KMS-11 (cell line): ENCODE data around the gene ASCL3.
A peak's percentile ranks its signal among the peaks of the same experiment; 100 is the strongest.

Experiments
- H2AFZ ChIP-seq: fragments of 200-600 bp; sonication (generic); 2 replicates; pipeline ENCODE4 v1.6.1; 2016; ENCODE audit warnings: antibody characterized with exemption, mixed run types, low read depth
- H3K27ac ChIP-seq: fragments of 200-600 bp; sonication (generic); 2 replicates; pipeline ENCODE4 v1.6.1; 2016; ENCODE audit warnings: mild to moderate bottlenecking, mixed run types
- H3K27me3 ChIP-seq: fragments of 200-600 bp; sonication (generic); 2 replicates; pipeline ENCODE4 v1.6.1; 2017; ENCODE audit warnings: mild to moderate bottlenecking, low read depth, mixed run types, moderate library complexity; ENCODE audit not compliant: insufficient read depth
- H3K36me3 ChIP-seq: fragments of 200-600 bp; sonication (generic); 2 replicates; pipeline ENCODE4 v1.6.1; 2017; ENCODE audit warnings: mild to moderate bottlenecking, mixed run types; ENCODE audit not compliant: insufficient read depth
- H3K4me1 ChIP-seq: fragments of 200-600 bp; sonication (generic); 2 replicates; pipeline ENCODE4 v1.6.1; 2016; ENCODE audit warnings: mild to moderate bottlenecking, low read depth, mixed run types; ENCODE audit not compliant: poor library complexity, severe bottlenecking
- H3K4me2 ChIP-seq: fragments of 200-600 bp; sonication (generic); 2 replicates; pipeline ENCODE4 v1.7.0; 2016; ENCODE audit warnings: mild to moderate bottlenecking, mixed run types
- H3K4me3 ChIP-seq: fragments of 200-600 bp; sonication (generic); IDR thresholded peaks from 2 replicates; pipeline ENCODE4 v1.6.1; 2017; ENCODE audit warnings: low read depth, low read length, mixed read lengths; ENCODE audit not compliant: insufficient read depth
- H3K79me2 ChIP-seq: fragments of 200-600 bp; sonication (generic); 2 replicates; pipeline ENCODE4 v1.6.1; 2016; ENCODE audit warnings: low read depth, mixed run types; ENCODE audit not compliant: insufficient read depth
- H3K9ac ChIP-seq: fragments of 200-600 bp; sonication (generic); 2 replicates; pipeline ENCODE4 v1.6.1; 2016; ENCODE audit warnings: mild to moderate bottlenecking, mixed run types
- H4K20me1 ChIP-seq: fragments of 200-600 bp; sonication (generic); 2 replicates; pipeline ENCODE4 v1.6.1; 2016; ENCODE audit warnings: mild to moderate bottlenecking, mixed run types; ENCODE audit not compliant: insufficient read depth
- CTCF ChIP-seq: fragments of 200-600 bp; sonication (generic); conservative IDR thresholded peaks from 2 replicates; pipeline ENCODE4 v1.6.1; 2017; ENCODE audit warnings: low read depth, mild to moderate bottlenecking, antibody characterized with exemption, low read length, moderate library complexity, mixed read lengths

Gene ASCL3

DNA sequence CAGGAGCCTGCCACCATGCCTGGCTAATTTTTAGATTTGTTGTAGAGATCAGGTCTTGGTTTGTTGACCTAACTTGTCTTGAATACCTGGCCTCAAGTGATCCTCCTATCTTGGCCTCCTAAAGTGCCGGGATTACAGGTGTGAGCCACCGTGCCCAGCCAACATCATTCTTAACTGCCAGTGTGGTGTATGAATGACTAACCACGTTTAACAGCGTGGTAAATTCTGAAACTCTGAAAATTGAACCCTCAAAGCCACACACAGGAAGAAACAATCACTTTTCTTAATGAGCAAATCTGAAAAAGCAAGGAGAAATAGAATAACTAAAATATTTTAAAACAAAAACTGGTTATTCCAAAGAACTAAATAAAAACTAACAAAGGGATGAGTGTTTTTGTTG is 14.0 kb upstream of the ASCL3 start:
- Histone ChIP-seq H3K9ac (no peak overlapping the region), H3K79me2 (peaks cover 14% of the 10 kb centered on the region; the same call in 1 of the 2 replicates), H4K20me1 (no peaks in the 10 kb centered on the region), H3K27me3 (no peaks in the 10 kb centered on the region), H2AFZ (no peak overlapping the region), H3K27ac (no peak overlapping the region), H3K4me2 (no peak overlapping the region), H3K4me3 (no peak overlapping the region), H3K4me1 (peaks cover 29% of the 10 kb centered on the region), H3K36me3 (0 out of 2 replicates have a peak, but pooled peaks cover 4% of the 10 kb centered on the region)
- TF ChIP-seq CTCF: no peak

DNA sequence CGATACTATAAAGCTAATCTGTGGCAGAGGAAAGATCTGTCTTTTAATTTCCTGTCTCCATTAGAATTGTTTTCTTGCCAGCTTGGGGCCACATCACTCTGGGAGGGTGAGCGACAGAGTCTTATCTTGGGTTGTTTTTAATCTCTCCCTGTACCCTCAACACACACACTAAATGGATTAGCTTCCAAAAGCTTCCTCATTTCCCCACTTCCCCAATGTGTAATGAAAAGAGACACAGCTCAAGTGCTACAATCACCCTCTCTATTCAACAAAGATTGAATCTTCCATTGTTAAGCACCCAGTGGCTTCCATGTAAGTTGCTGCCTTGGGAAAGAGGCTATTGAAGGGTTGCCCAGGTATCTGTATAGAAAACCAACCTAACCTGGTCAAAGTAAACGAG is 6.1 kb upstream of the ASCL3 start:
- Histone ChIP-seq H3K27ac (no peak overlapping the region), H3K4me3 (no peak overlapping the region), H2AFZ (no peak overlapping the region), H4K20me1 (no peaks in the 10 kb centered on the region), H3K27me3 (no peaks in the 10 kb centered on the region), H3K4me1 (peaks cover 28% of the 10 kb centered on the region), H3K36me3 (no peaks in the 10 kb centered on the region), H3K9ac (no peak overlapping the region), H3K4me2 (no peak overlapping the region), H3K79me2 (no peaks in the 10 kb centered on the region)
- no peak for TF ChIP-seq CTCF

DNA sequence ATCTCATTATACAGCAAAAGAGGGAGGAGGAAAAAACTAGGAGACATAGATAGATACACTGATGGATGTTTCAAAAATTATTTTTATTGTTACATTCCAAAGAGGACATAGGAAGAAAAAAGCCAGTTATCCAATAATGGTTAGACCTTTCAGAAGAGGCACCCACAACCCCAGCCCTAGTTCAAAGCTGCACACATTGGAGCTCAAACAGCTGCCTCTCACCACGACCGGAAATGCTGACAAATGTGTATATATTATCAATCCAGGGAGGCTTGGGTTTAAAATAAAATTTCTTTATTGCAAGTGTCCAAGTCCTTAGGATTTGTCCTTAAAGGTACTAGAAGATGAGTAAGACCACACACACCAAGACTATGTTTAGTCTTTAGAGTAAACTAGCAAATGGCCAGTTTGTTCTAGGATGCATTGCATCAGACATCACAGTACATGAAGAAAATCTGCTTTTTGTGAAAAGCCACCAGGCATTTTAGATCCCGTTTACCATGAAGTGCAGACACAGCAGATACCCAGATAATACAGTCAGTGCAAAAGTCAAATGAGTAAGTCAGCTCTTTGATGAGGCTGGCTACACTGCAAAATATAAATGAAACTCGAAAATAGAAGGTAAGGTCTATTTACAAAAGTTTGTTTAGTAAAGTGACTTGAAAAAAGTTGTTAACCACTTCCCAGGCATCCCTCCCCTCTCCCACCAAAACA is 4.6 kb upstream of the ASCL3 start:
- Histone ChIP-seq H3K79me2 (no peaks in the 10 kb centered on the region), H3K27ac (peak overlapping the region; percentile 67), H3K4me3 (no peak overlapping the region), H3K4me2 (peak overlapping the region; percentile 68), H3K27me3 (no peaks in the 10 kb centered on the region), H3K9ac (no peak overlapping the region; the same call in 1 of the 2 replicates), H2AFZ (no peak overlapping the region), H3K4me1 (peaks cover 28% of the 10 kb centered on the region), H4K20me1 (no peaks in the 10 kb centered on the region), H3K36me3 (no peaks in the 10 kb centered on the region)
- no peak for TF ChIP-seq CTCF

DNA sequence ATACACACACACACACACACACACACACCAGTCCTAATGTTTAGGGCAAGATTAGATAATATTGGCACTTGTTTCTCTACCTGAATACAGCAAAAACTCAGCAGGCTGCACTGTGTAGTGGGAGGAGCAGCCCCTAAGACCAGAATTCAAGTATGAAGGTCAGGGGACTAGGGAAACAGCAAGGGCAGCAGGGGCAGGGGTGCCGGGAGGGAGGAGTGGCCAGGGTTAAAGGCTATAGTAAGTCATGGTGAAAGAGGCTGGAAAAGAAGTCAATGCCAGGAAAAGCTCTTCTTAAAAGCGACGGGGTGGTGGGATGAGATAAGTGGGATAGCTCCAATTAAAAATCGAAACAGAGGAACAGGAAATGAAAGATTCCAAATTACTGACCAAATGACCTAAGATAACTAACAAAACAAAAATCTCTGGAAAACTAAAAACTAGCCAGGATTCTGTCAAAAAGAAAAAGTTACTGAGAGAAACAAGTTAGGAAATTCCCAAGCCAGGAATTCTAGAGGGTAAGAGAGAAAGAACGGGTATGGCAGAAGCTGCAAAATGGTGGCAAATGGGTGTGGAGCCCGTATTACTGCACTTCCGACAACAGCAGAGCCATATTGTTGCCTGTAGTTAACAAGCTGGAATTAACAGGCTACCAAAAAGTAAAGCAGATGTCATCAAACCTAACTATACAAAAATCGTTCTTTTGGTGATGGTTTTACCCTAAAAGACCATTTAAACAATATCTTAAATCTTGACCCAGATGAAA is 1.3 kb downstream of the ASCL3 start:
- TF ChIP-seq CTCF: no peak
- H3K27me3 ChIP-seq: no peaks in the 10 kb centered on the region

More for the DNA sequence above, 1.3 kb downstream of the ASCL3 start:
- H3K79me2 ChIP-seq: no peaks in the 10 kb centered on the region
- no peaks in the 10 kb centered on the region for H4K20me1 ChIP-seq
- no peak overlapping the region for H3K9ac ChIP-seq
- no peak overlapping the region for H3K4me3 ChIP-seq
- H2AFZ ChIP-seq: no peak overlapping the region
- no peak overlapping the region for H3K4me2 ChIP-seq
- H3K4me1 ChIP-seq: peaks cover 3% of the 10 kb centered on the region
- no peak overlapping the region for H3K27ac ChIP-seq
- H3K36me3 ChIP-seq: no peaks in the 10 kb centered on the region
